ENCODE results near the gene CD53. TPM values are rescaled to one million over a fixed set of nuclear protein-coding genes. Genes with fewer than 3 reads are reported as not detected.

Gene CD53
- total and polyA plus RNA-seq, 2 of the 4 experiments (the other 2 are of a cell fraction) = not detected

DNA sequence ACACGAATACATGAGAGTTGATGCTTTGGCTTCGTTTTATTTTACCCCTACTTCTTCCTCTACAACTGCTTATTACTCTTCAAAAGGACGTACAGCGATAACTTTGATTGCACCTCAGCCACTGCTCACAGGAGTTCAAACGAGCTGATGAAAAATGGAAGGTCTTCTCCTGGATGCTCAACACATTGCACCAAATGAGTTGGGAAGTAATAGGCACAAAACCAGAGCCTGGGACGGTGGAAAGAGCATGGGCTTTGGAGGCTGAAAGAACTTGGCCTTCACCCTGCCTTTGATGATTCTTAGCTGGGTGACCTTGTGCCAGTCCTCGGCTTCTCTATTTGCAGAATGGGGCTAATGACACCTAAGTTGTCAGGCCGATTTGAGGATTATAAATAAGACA lies 4.8 kb downstream of the CD53 start:
- no peak overlapping the region for H2AFZ ChIP-seq (replicated peaks; ENCODE audit: low read length, poor library complexity)
- H4K91ac ChIP-seq (ENCODE audit: insufficient read depth, low read depth, low read length) = no peak overlapping the region
- no peak overlapping the region for H2BK15ac ChIP-seq (ENCODE audit: low read depth, low read length)
- no peak overlapping the region for H3K4me2 ChIP-seq (ENCODE audit: low read depth, low read length)
- H4K8ac ChIP-seq (ENCODE audit: low read depth in 2 of 2, low read length in 2 of 2) = no peak overlapping the region
- no peak overlapping the region for H3K18ac ChIP-seq (ENCODE audit: low read depth, low read length)
- no peak overlapping the region for H3K4ac ChIP-seq (ENCODE audit: low read depth, low read length)
- H3K27me3 ChIP-seq (ENCODE audit: control insufficient read depth, insufficient read depth, low read length) = no peaks in the 10 kb centered on the region
- no peak overlapping the region for H2BK20ac ChIP-seq (ENCODE audit: low read depth, low read length)
- H4K20me1 ChIP-seq (ENCODE audit: insufficient read depth, low read length) = no peaks in the 10 kb centered on the region
- no peak overlapping the region for H2AK9ac ChIP-seq (replicated peaks; ENCODE audit: low read depth, low read length, poor library complexity)
- dilution Hi-C loops (cut with HindIII; ENCODE audit: low sequenced_read_pairs, unreplicated experiment) (no loop called here), in situ Hi-C loops (cut with MboI; ENCODE audit: low sequenced_read_pairs) (no loop called here), intact Hi-C loops (cut with micrococcal nuclease) (no loop called here)
- H3K23ac ChIP-seq (ENCODE audit: low read depth, low read length) = no peak overlapping the region
- H3K4me1 ChIP-seq (ENCODE audit: control insufficient read depth, insufficient read depth, low read length) = no peaks in the 10 kb centered on the region
- H3K14ac ChIP-seq (replicated peaks; ENCODE audit: low read depth, low read length) = no peak overlapping the region
- no peak overlapping the region for H2BK120ac ChIP-seq (ENCODE audit: low read depth, low read length)
- H3K36me3 ChIP-seq (ENCODE audit: control insufficient read depth, insufficient read depth, low read length) = no peaks in the 10 kb centered on the region
- H3K79me1 ChIP-seq (ENCODE audit: low read depth in 1 of 2, low read length in 2 of 2) = no peaks in the 10 kb centered on the region
- H3K9ac ChIP-seq (ENCODE audit: low read depth, low read length) = no peak overlapping the region
- H3K9me1 ChIP-seq (ENCODE audit: insufficient read depth, low read length) = no peaks in the 10 kb centered on the region
- POLR2A ChIA-PET (ENCODE audit: unreplicated experiment) = no interaction called here
- TF ChIP-seq RCOR1 (IDR thresholded peaks at IDR 0.05; ENCODE audit: insufficient replicate concordance, low read length) = no peak
- TF ChIP-seq USF2 (IDR thresholded peaks at IDR 0.05; ENCODE audit: low read depth, low read length) = no peak
- TF ChIP-seq NFE2L2 (IDR thresholded peaks at IDR 0.05; ENCODE audit: low read depth, low read length) = no peak
- TF ChIP-seq MXI1 (IDR thresholded peaks at IDR 0.05; ENCODE audit: borderline replicate concordance, low read depth, low read length) = no peak
- TF ChIP-seq, protein P1, sequence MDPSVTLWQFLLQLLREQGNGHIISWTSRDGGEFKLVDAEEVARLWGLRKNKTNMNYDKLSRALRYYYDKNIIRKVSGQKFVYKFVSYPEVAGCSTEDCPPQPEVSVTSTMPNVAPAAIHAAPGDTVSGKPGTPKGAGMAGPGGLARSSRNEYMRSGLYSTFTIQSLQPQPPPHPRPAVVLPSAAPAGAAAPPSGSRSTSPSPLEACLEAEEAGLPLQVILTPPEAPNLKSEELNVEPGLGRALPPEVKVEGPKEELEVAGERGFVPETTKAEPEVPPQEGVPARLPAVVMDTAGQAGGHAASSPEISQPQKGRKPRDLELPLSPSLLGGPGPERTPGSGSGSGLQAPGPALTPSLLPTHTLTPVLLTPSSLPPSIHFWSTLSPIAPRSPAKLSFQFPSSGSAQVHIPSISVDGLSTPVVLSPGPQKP (IDR thresholded peaks at IDR 0.05; ENCODE audit: borderline replicate concordance, low read depth, low read length) = no peak
- no peak overlapping the region for H3K27ac ChIP-seq (ENCODE audit: insufficient read depth, low read length)
- DNase-seq (no peak), ATAC-seq (ENCODE audit: low read depth) (no peak)
- H2BK5ac ChIP-seq (ENCODE audit: low read depth, low read length, poor library complexity, severe bottlenecking) = no peak overlapping the region
- CTCF ChIA-PET = no interaction called here
- H4K5ac ChIP-seq (ENCODE audit: low read depth, low read length) = no peak overlapping the region
- 0% methylated on average over 1 of the region's 8 CpGs; no CpG with 5 or more reads in 1 of the 2 experiments for whole genome bisulfite sequencing, 2 experiments (ENCODE audit: extremely low coverage in 2 of 2, insufficient read length in 1 of 2)
- no peak overlapping the region for H2AK5ac ChIP-seq (ENCODE audit: low read depth, low read length)
- no peak overlapping the region for H3K56ac ChIP-seq (ENCODE audit: extremely low read depth, insufficient read depth, low read length)
- no TSS peak for BruUV-seq (replicated peaks)
- H3K9me3 ChIP-seq (ENCODE audit: control insufficient read depth, insufficient read depth, low read length) = no peaks in the 10 kb centered on the region
- no peak overlapping the region for H3K4me3 ChIP-seq (ENCODE audit: insufficient read depth, low read depth, low read length)

All from IMR-90 (cell line).